ENCODE data around the gene ITPA.
"Not testable (repeated sequence)": the region's sequence is repeated elsewhere in the genome, so short reads cannot be mapped to it uniquely, and the experiment has no call there.

Gene ITPA

GRCh38 chr20:3183896-3184612 lies 25.2 kb upstream of the ITPA start:
- H3K4me3 ChIP-seq (ENCODE audit: low read depth, low read length) = no peak overlapping the region
- in situ Hi-C loops (cut with HindIII; ENCODE audit: low sequenced_read_pairs) = no loop called here
- no peak for DNase-seq (ENCODE audit: low read depth)
- TF ChIP-seq CTCF (IDR thresholded peaks at IDR 0.05; ENCODE audit: low read depth, low read length, missing control alignments) = no peak

GRCh38 chr20:3187861-3188260 lies 21.4 kb upstream of the ITPA start:
- DNase-seq (ENCODE audit: low read depth); H3K4me3 ChIP-seq (ENCODE audit: low read depth, low read length); in situ Hi-C loops (cut with HindIII; ENCODE audit: low sequenced_read_pairs): not testable (repeated sequence)

GRCh38 chr20:3188823-3189413 lies 20.4 kb upstream of the ITPA start:
- in situ Hi-C loops (cut with HindIII; ENCODE audit: low sequenced_read_pairs) = no loop called here
- TF ChIP-seq CTCF (IDR thresholded peaks at IDR 0.05; ENCODE audit: low read depth, low read length, missing control alignments) = no peak
- H3K4me3 ChIP-seq (ENCODE audit: low read depth, low read length) = no peak overlapping the region
- DNase-seq (ENCODE audit: low read depth) = no peak

- in situ Hi-C loops (cut with HindIII; ENCODE audit: low sequenced_read_pairs) = no loop called here
- no peak for DNase-seq (ENCODE audit: low read depth)
- H3K4me3 ChIP-seq (ENCODE audit: low read depth, low read length) = no peak overlapping the region
- no peak for TF ChIP-seq CTCF (IDR thresholded peaks at IDR 0.05; ENCODE audit: low read depth, low read length, missing control alignments)
Observed at GRCh38 chr20:3189561-3190131, 19.7 kb upstream of the ITPA start.

DNA sequence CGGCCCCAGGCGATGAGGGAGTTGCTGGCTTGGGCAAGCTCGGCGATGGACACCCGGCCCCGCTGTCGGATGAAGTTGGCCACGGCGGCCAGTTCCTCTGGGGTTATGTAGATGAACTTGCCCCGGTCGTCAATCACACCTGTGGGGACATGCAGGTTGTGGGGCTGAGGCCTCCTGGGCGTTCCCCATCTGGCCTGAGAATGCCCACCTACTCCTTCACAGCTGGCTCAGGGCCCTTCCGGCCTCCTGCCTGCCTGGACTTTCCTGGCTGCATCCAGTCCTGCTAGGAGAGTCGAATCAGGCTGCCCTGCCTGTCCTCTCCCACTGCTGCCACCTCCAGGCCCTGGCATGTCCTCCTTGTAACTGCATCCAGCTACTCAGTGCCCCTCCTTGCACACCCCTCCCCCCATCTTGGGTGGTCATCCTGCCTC lies 18.6 kb upstream of the ITPA start:
- H3K4me3 ChIP-seq (ENCODE audit: low read depth, low read length) = no peak overlapping the region
- no peak for DNase-seq (ENCODE audit: low read depth)
- TF ChIP-seq CTCF (IDR thresholded peaks at IDR 0.05; ENCODE audit: low read depth, low read length, missing control alignments) = no peak
- in situ Hi-C loops (cut with HindIII; ENCODE audit: low sequenced_read_pairs) = no loop called here

DNA sequence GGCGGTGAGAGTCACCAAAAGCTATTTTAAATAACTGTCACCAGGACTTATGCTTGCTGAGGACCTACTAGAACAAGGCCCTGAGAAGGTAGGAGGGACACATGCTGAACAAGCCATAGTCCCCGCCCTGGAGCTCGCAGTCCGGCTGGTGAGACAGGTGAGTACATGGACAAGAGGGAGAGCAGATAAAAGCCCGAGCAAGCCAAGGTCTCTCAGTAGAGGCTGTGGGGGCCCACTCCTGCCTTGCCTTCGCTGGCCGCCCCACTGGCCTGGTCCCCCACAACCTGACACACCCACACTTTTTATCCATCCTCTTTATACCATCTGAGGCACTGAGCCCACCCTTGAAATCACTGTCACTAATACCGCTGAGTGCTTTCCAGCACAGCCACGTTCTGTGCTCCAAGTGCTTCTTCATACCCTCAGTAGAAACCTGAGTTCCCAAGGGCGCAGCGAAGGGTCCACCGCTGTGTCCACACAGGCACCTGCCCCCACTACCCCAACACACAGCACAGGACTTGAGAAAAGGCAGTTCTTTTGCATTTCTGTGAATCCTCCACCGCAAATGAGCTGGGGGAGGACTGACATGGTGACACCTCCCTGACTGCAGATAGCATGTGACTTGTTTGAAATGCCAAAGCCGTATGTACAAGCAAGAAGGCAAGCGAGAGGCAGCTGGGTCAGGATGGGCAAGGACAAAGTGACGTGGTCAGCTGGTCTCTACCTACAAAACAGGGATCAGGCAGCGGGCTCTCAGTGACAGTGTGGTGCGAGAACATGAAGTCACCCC lies 16.9 kb upstream of the ITPA start:
- H3K4me3 ChIP-seq (ENCODE audit: low read depth, low read length) = no peak overlapping the region
- in situ Hi-C loops (cut with HindIII; ENCODE audit: low sequenced_read_pairs) = no loop called here
- TF ChIP-seq CTCF (IDR thresholded peaks at IDR 0.05; ENCODE audit: low read depth, low read length, missing control alignments) = no peak
- no peak for DNase-seq (ENCODE audit: low read depth)

Measured in astrocyte of the cerebellum (primary cell).